ENCODE results near the gene TMEM150B. TPM values are rescaled to one million over a fixed set of nuclear protein-coding genes. Genes with fewer than 3 reads are reported as not detected.
A peak's percentile ranks its signal among the peaks of the same experiment; 100 is the strongest.

The TMEM150B gene
- polyA plus RNA-seq, 1 of the 3 experiments (the other 2 are of a cell fraction), result not detected

GRCh38 chr19:55339105-55339888 is 14.2 kb upstream of the TMEM150B start, which contains the start of gene KMT5C (continued):
- TF ChIP-seq ZBTB33 (IDR thresholded peaks at IDR 0.05; ENCODE audit: borderline replicate concordance, low read depth) (0 out of 2 replicates have a peak, but pooled peaks have one; percentile 40), NRF1 (IDR thresholded peaks at IDR 0.05; ENCODE audit: low read depth, low read length) (peak; percentile 61; the same call in 1 of the 2 replicates), FOSL2 (IDR thresholded peaks at IDR 0.05; ENCODE audit: borderline replicate concordance, low read depth) (no peak), MEF2A (IDR thresholded peaks at IDR 0.05; ENCODE audit: borderline replicate concordance, low read depth) (no peak), CHD2 (IDR thresholded peaks at IDR 0.05; ENCODE audit: low read length, partially characterized antibody) (peak; percentile 90), MXI1 (IDR thresholded peaks at IDR 0.05; ENCODE audit: low read depth, low read length) (peak; percentile 39)

GRCh38 chr19:55336101-55336500 is 11.0 kb upstream of the TMEM150B start:
- 82% methylated on average over 7 of the region's 7 CpGs for WGBS (ENCODE audit: low lambda C conversion rate)

More at GRCh38 chr19:55336101-55336500, 11.0 kb upstream of the TMEM150B start:
- no peak overlapping the region for H3K4me3 ChIP-seq (ENCODE audit: low read depth in 2 of 2, low read length in 1 of 2)
- H3K4me1 ChIP-seq (ENCODE audit: control insufficient read depth in 1 of 2, insufficient read depth in 2 of 2, low read depth in 1 of 2, low read length in 1 of 2), result peaks cover 0 to 6% of the 10 kb centered on the region in 2 experiments; a peak in 2 of 4 replicates
- no peak overlapping the region for H2AFZ ChIP-seq (ENCODE audit: low read depth)
- no peak for TF ChIP-seq SMC3 (IDR thresholded peaks at IDR 0.05; ENCODE audit: low read depth, low read length)
- TF ChIP-seq RXRA (IDR thresholded peaks at IDR 0.05; ENCODE audit: borderline replicate concordance, low read depth), result no peak
- no peak for TF ChIP-seq IRF3 (IDR thresholded peaks at IDR 0.05; ENCODE audit: low read depth, low read length)
- no peak for TF ChIP-seq CTCF (IDR thresholded peaks at IDR 0.05)
- TF ChIP-seq SIN3A (IDR thresholded peaks at IDR 0.05; ENCODE audit: borderline replicate concordance, low read depth, low read length), result no peak
- no peak for TF ChIP-seq JUND (IDR thresholded peaks at IDR 0.05)
- no peak for TF ChIP-seq RFX5 (IDR thresholded peaks at IDR 0.05; ENCODE audit: low read length)
- no peak for TF ChIP-seq FOSL2 (IDR thresholded peaks at IDR 0.05; ENCODE audit: borderline replicate concordance, low read depth)
- no peak for TF ChIP-seq USF2 (IDR thresholded peaks at IDR 0.05; ENCODE audit: borderline replicate concordance, low read depth, low read length)
- TF ChIP-seq RCOR1 (IDR thresholded peaks at IDR 0.05; ENCODE audit: low read length), result no peak
- TF ChIP-seq TAF1 (IDR thresholded peaks at IDR 0.05; ENCODE audit: borderline replicate concordance, low read depth, low read length), result no peak
- TF ChIP-seq TCF12 (IDR thresholded peaks at IDR 0.05), result no peak
- no peaks in the 10 kb centered on the region for H3K36me3 ChIP-seq (replicated peaks in 1 of 2; ENCODE audit: control insufficient read depth in 1 of 2, insufficient read depth in 2 of 2, low read length in 1 of 2)
- H3F3A ChIP-seq (replicated peaks; ENCODE audit: insufficient read depth), result no peaks in the 10 kb centered on the region
- H3K9ac ChIP-seq, result no peak overlapping the region
- no peaks in the 10 kb centered on the region for H3K9me2 ChIP-seq
- POLR2A ChIA-PET, result no interaction called here
- no peaks in the 10 kb centered on the region; the same call in 1 of the 2 replicates for H3K27me3 ChIP-seq (ENCODE audit: insufficient read depth)
- no peak overlapping the region for H3K27ac ChIP-seq (ENCODE audit: low read depth in 2 of 2, low read length in 1 of 2)
- no peaks in the 10 kb centered on the region for H3K9me3 ChIP-seq
- no peak for DNase-seq
- H3K4me2 ChIP-seq, result no peak overlapping the region
- no peaks in the 10 kb centered on the region for H4K20me1 ChIP-seq (ENCODE audit: insufficient read depth)
- H3K79me2 ChIP-seq (ENCODE audit: insufficient read depth), result peaks cover 9% of the 10 kb centered on the region; the same call in 1 of the 2 replicates
- CTCF ChIA-PET, result interaction anchor here (1.3 to 1.8 kb wide), 3 partner anchors 34 to 82 kb away, joined by 3 to 10 read pairs (median 3); partner anchors contain the start of gene TMEM238
